ENCODE data around the gene NT5DC1. TPM values are rescaled to one million over a fixed set of nuclear protein-coding genes. Genes with fewer than 3 reads are reported as not detected.

NT5DC1 gene
- total and polyA plus RNA-seq, 2 experiments from 2014 or later = 27.0 to 29.8 TPM

DNA sequence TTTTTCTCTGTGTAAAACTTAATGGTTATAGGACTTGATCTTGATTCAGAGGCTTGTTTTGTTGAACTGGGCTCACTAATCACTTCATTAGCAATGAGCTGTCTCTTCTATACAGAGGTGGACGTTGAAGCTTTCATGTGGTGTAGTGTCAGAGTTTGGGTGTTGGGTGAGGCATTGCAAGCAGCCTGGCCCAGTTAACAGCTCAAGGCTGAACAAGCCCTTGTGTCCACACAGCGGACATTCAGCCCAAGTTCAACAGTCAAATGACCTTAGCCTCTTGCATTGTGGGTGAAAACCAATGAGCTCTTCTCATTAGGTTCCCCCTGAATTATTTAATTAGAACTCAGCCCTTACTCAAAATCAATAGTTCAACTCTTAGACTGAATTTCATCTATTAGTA, 12.7 kb downstream of the NT5DC1 start:
- peaks cover 30% of the 10 kb centered on the region for H3K36me3 ChIP-seq (ENCODE audit: insufficient read depth)
- TF ChIP-seq POLR2AphosphoS5 (IDR thresholded peaks at IDR 0.05; ENCODE audit: low read depth) (no peak), REST (IDR thresholded peaks at IDR 0.05; ENCODE audit: unreplicated experiment) (no peak), STAT1 (IDR thresholded peaks at IDR 0.05; ENCODE audit: unreplicated experiment) (no peak), JUNB (IDR thresholded peaks at IDR 0.05; ENCODE audit: unreplicated experiment) (no peak), NANOG (IDR thresholded peaks at IDR 0.05; ENCODE audit: borderline replicate concordance) (no peak), CREB1 (CRISPR knock-in tag; IDR thresholded peaks at IDR 0.05; ENCODE audit: low read depth) (no peak), EZH2 (IDR thresholded peaks at IDR 0.05; ENCODE audit: low read depth, unreplicated experiment) (no peak), ZNF114 (CRISPR knock-in tag; IDR thresholded peaks at IDR 0.05) (no peak), ZNF331 (CRISPR knock-in tag; IDR thresholded peaks at IDR 0.05; ENCODE audit: low read depth) (no peak)
- TF ChIP-seq, protein P1, sequence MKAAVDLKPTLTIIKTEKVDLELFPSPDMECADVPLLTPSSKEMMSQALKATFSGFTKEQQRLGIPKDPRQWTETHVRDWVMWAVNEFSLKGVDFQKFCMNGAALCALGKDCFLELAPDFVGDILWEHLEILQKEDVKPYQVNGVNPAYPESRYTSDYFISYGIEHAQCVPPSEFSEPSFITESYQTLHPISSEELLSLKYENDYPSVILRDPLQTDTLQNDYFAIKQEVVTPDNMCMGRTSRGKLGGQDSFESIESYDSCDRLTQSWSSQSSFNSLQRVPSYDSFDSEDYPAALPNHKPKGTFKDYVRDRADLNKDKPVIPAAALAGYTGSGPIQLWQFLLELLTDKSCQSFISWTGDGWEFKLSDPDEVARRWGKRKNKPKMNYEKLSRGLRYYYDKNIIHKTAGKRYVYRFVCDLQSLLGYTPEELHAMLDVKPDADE (IDR thresholded peaks at IDR 0.05) = no peak
- TF ChIP-seq, protein P2, sequence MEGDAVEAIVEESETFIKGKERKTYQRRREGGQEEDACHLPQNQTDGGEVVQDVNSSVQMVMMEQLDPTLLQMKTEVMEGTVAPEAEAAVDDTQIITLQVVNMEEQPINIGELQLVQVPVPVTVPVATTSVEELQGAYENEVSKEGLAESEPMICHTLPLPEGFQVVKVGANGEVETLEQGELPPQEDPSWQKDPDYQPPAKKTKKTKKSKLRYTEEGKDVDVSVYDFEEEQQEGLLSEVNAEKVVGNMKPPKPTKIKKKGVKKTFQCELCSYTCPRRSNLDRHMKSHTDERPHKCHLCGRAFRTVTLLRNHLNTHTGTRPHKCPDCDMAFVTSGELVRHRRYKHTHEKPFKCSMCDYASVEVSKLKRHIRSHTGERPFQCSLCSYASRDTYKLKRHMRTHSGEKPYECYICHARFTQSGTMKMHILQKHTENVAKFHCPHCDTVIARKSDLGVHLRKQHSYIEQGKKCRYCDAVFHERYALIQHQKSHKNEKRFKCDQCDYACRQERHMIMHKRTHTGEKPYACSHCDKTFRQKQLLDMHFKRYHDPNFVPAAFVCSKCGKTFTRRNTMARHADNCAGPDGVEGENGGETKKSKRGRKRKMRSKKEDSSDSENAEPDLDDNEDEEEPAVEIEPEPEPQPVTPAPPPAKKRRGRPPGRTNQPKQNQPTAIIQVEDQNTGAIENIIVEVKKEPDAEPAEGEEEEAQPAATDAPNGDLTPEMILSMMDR (conservative IDR thresholded peaks at IDR 0.05; ENCODE audit: low read depth in 2 of 2) = no peak
- H3K4me1 ChIP-seq (ENCODE audit: insufficient read depth) = 0 out of 2 replicates have a peak, but pooled peaks cover 10% of the 10 kb centered on the region
- no peak overlapping the region for H3K4me2 ChIP-seq
- no peak for DNase-seq (ENCODE audit: low spot score)
- no peak for ATAC-seq
- no peaks in the 10 kb centered on the region for H3K79me2 ChIP-seq (replicated peaks; ENCODE audit: insufficient read depth)
- H3K9me2 ChIP-seq (ENCODE audit: insufficient read depth) = no peaks in the 10 kb centered on the region
- no peaks in the 10 kb centered on the region for H3K27me3 ChIP-seq (ENCODE audit: insufficient read depth)
- no peak overlapping the region for H3K4me3 ChIP-seq
- Mint-ChIP-seq H3K4me1 (peaks cover 20% of the 10 kb centered on the region), H3K9me3 (no peaks in the 10 kb centered on the region), H3K27ac (no peak overlapping the region), H3K27me3 (ENCODE audit: insufficient read depth, low read depth, poor library complexity) (peaks cover 2% of the 10 kb centered on the region), H3K4me3 (no peak overlapping the region), H3K36me3 (ENCODE audit: low read depth) (peaks cover 52% of the 10 kb centered on the region)
- no peak overlapping the region for H2AFZ ChIP-seq
- no peaks in the 10 kb centered on the region for H3F3A ChIP-seq (replicated peaks; ENCODE audit: low read depth)
- H4K20me1 ChIP-seq (replicated peaks; ENCODE audit: insufficient read depth) = peaks cover 3% of the 10 kb centered on the region; the same call in 1 of the 2 replicates
- no peak overlapping the region for H3K27ac ChIP-seq (ENCODE audit: low read depth)

Measured in GM23338 (cell line).